AML-193 (cell line): ENCODE measurements around the gene HBE1.

Experiments
- DNase-seq, 2 experiments: peaks; one replicate each; lab custom pipeline; 2025; lab: John Stamatoyannopoulos, UW

Gene HBE1

GRCh38 chr11:5233307-5233706, 36.4 kb downstream of the HBE1 start:
- no peak for DNase-seq

- DNase-seq: no peak
Observed at GRCh38 chr11:5232821-5233220, 36.9 kb downstream of the HBE1 start.

- DNase-seq: no peak
Observed at GRCh38 chr11:5232176-5232575, 37.6 kb downstream of the HBE1 start.

GRCh38 chr11:5231111-5231510, 38.6 kb downstream of the HBE1 start:
- no peak for DNase-seq

- no peak for DNase-seq
Observed at GRCh38 chr11:5230266-5230665, 39.5 kb downstream of the HBE1 start.

- DNase-seq: no peak
Observed at GRCh38 chr11:5229796-5230195, 39.9 kb downstream of the HBE1 start.

GRCh38 chr11:5229356-5229755, 40.4 kb downstream of the HBE1 start:
- DNase-seq: no peak

GRCh38 chr11:5228124-5228523, 41.6 kb downstream of the HBE1 start:
- no peak for DNase-seq

- no peak for DNase-seq
Observed at GRCh38 chr11:5227681-5228080, 42.1 kb downstream of the HBE1 start.

- no peak for DNase-seq
Observed at GRCh38 chr11:5226732-5227310, 42.9 kb downstream of the HBE1 start, which contains the start of gene HBB. Gene HBB (minus strand): TSS chr11:5227071. CDS start chr11:5227021, 50 bp downstream.

- DNase-seq: no peak
Observed at GRCh38 chr11:5225480-5225871, 44.3 kb downstream of the HBE1 start.

GRCh38 chr11:5224538-5225479, 44.9 kb downstream of the HBE1 start:
- DNase-seq: no peak

GRCh38 chr11:5223686-5224085, 46.1 kb downstream of the HBE1 start:
- no peak for DNase-seq

GRCh38 chr11:5223146-5223545, 46.6 kb downstream of the HBE1 start:
- DNase-seq: no peak
